Measurements from ENCODE around the gene ASTN2.
"Not testable (repeated sequence)": the region's sequence is repeated elsewhere in the genome, so short reads cannot be mapped to it uniquely, and the experiment has no call there.

The ASTN2 gene

GRCh38 chr9:116713271-116713670 is 701.6 kb downstream of the ASTN2 start:
- no peak for DNase-seq

GRCh38 chr9:116712781-116713180 is 702.1 kb downstream of the ASTN2 start:
- no peak for DNase-seq

- DNase-seq: no peak
These were observed 708.3 kb downstream of the ASTN2 start for GRCh38 chr9:116706310-116707290.

DNA sequence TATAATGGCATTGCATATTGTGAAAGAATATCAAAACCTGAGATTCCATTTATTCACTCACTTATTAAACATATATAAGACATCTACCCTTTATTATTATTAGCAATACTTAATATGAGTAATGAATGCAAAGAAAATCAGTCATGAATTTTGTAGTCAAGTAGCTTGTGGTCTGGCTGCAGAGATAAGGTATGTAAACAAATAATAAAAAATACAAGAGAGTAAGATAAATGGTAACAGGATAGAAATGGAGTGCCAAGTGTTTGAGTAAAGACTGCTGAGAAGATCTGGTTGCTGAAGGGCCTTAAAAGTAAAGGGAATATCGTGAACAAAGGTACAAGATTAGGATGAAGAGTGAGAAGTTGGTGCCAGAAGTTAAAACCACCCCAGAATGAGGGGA is 709.3 kb downstream of the ASTN2 start:
- DNase-seq: no peak

DNA sequence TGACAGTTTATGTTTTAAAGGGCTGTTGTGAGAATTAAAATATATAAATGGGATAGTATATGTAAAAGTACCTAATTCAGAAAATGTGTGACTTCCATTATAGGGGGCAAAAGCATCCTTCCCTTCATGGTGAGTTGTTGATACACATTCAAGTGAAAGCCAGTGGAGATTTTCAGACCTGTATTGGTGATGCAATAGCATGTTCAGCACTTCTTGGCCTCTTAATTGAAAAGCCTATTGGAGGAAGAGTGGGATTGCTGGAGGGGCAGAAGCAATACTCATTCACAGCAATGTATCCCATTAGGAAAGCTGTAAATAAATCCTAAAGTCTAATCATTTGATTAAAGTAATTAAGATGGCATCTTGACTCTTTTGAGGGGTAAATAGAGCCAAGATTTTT is 710.4 kb downstream of the ASTN2 start:
- DNase-seq: no peak

DNA sequence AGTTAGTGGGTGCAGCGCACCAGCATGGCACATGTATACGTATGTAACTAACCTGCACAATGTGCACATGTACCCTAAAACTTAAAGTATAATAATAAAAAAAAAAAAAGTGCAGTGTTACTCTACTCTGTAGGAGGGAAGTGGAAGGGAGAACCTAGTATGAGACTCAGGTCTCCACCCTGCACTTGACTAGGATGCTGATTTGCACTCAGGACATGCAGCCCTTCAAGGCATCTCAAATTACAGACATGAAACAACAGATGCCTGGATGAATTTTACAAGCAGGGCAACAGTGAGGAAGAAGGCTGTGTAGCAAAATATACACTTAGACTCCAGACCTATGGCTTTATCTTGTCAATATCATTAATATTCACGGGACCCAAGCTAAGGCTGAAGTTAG is 711.2 kb downstream of the ASTN2 start:
- no peak for DNase-seq

GRCh38 chr9:116701940-116702642 is 712.8 kb downstream of the ASTN2 start:
- DNase-seq: no peak

- DNase-seq: no peak
These were observed 713.7 kb downstream of the ASTN2 start for GRCh38 chr9:116700882-116701865.

- no peak for DNase-seq
These were observed 714.6 kb downstream of the ASTN2 start for GRCh38 chr9:116700279-116700678.

DNA sequence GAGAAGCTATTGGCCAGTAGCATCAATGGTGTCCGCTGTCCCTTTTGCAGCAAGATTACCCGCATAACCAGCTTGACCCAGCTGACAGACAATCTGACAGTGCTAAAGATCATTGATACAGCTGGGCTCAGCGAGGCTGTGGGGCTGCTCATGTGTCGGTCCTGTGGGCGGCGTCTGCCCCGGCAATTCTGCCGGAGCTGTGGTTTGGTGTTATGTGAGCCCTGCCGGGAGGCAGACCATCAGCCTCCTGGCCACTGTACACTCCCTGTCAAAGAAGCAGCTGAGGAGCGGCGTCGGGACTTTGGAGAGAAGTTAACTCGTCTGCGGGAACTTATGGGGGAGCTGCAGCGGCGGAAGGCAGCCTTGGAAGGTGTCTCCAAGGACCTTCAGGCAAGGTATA is 717.0 kb downstream of the ASTN2 start:
- DNase-seq: no peak

GRCh38 chr9:116697362-116697761 is 717.5 kb downstream of the ASTN2 start:
- DNase-seq: no peak

- no peak for DNase-seq
These were observed 719.4 kb downstream of the ASTN2 start for GRCh38 chr9:116695438-116695837.

DNA sequence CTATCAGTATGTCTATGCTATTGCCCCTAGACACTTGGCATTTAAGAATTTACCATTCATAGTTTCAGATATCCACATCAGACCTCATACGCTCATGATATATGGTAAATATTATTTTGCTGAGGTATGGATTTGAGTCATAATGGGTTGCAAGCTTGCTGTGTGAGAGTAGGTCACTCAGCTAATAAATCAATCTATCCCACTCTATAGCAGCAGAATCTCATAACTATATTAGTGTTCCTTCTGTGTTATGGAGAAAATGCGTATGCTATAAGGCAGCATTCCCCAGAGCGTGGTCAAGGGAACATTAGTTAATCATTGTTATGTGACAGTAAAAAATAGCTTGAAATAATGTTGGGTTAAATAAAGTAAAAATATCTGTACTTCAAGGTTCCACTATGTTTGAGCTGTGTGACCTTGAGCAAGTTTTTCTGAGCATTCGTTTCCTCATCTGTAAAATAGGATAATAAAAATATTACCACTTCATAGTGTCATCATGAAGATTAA is 720.0 kb downstream of the ASTN2 start:
- DNase-seq: no peak

DNA sequence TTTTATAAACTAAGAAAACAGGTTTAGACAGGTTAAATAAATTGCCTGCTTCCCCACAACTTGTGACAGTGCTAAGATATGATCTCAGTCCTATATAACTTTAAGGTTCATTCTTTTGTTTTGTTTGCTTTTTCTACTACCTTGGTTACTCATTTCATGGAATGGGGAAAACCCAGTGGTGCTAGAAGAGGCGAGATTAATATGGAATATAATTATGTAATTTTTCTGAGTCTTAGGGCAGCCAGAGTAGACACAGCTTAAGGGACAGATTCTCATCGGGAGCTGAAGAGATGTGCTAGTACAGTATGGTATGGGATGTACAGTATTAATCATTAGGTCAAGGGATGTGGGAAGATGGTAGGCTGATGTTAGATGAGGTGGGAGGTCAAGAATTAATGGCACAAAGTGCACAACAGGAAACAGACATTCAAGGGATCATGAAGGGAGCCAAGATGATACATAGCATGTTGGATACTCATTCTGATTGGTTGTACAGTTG is 721.6 kb downstream of the ASTN2 start:
- DNase-seq: no peak

DNA sequence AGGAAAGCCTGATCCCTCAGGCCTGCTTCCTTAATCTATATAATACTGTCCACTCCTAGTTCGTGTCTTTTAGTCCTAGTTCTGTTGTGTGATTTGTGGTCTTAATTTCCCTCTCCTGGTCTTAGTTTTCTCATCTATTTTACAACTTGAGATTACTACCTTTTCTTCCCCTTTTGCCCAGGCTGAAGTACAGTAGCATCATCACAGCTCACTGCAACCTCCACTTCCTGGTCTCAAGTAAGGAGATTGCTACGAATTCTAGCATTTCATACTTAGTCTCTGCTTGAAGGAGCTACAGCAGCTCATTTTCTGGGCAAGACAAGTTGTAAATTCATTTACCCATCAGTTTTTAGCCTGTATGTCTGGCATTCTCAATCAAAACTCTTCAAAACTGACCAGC is 722.2 kb downstream of the ASTN2 start:
- no peak for DNase-seq

- DNase-seq: no peak
These were observed 723.2 kb downstream of the ASTN2 start for GRCh38 chr9:116691607-116692006.

DNA sequence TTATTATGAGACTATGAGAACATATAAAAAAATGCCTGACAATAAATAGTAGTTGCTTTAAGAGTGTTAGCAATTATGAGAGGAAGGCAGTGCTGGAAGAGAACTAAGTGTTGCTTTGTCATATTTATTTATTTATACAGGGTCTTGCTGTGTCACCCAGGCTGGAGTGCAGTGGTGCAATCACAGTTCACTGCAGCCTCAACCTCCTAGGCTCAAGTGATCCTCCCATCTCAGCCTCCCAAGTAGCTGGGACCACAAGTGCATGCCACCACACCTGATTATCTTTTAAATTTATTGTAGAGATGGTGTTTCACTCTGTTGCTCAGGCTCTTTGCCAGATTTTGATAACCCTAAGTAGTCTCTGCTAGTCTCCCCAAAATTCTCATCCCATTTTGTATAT is 724.1 kb downstream of the ASTN2 start:
- DNase-seq: not testable (repeated sequence)

DNA sequence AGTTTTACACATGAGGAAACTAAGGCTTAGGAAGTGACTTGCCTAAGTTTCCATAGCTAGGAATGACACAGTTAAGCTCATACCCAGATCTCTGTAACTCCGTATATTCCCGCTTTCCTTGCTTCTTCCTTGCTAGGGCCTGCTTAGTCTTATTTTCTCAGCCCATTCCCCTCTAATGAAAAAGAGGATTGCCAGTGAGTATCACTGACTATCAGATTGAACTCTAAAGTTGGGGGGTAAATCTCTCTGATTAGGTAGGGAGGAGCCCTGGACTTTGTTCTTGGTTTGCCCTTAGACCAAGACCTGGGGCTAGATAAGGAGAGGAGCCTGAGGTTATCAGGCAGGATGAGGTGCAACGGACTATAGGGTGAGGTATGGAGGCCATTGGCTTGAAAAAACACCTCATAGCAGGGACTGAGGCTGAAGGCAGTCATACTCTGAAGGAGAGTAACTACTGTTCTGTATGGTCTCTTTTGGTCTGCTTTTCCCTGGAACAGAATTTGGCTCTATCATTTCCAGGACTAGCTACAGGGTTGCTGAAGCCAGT is 725.3 kb downstream of the ASTN2 start:
- no peak for DNase-seq

GRCh38 chr9:116688806-116689485 is 725.9 kb downstream of the ASTN2 start:
- DNase-seq: no peak

DNA sequence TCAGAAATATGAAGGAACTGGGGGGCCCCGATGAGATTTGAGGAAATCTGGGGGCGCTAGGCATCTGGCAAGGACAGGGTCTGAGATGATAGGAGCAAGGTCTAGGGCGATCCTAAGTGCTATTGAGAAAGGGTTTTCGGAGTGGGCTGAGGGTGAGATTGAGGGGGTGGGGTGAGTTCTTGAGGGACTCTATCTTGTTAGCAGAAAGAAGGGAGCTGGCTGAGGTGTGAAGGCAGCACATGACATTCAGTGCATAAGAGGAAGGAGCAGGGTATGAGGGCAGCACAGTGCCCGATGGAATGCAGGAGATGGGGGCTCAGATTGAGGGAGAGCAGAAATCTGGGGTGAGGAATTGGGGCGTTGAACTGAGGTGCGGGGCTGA is 727.1 kb downstream of the ASTN2 start:
- DNase-seq: no peak

DNA sequence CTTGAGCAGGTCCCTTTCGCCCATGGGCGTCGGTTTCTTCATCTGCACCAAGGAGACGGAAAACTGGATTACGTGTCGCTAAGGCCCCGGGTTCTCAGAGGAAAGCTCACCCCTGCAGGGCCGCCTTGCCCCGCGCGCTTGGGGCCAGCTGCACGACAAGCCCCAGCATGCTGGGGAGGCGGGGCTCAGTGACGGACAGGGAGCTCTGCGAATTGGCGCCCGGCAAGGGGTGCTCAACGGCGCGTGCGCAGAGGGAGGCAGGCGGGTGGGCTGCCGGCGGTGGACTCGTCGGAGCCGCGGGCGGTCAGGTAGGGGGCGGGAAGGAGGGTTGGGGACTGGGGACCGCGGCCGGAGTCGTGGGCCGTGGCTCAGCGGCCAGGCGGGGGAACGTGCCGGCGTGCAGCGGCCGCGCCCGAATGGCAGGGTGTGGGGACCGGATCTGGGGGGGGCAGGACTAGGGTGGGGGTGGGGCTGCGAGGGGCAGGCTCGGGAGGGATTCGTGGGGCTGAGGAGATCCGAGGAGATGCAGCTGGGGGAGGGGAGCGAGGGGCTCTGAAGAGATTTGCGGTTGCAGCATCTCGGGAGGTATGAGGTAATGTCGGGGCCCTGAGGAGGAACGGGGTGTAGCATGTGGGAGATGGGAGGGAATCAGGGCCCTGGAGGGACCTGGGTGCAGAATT is 727.6 kb downstream of the ASTN2 start, which contains the start of gene TRIM32:
TSS of gene TRIM32 (plus strand) at position 232 of the 680 bp plus-strand sequence. CDS start 10,438 bp downstream, outside the sequence.
- peak; percentile 78 for DNase-seq
